ENCODE data around the gene PKD1L1. TPM values are rescaled to one million over a fixed set of nuclear protein-coding genes. Genes with fewer than 3 reads are reported as not detected.

Gene PKD1L1
- polyA plus RNA-seq, 1 of the 3 experiments (the other 2 are of a cell fraction): 0.10 TPM

DNA sequence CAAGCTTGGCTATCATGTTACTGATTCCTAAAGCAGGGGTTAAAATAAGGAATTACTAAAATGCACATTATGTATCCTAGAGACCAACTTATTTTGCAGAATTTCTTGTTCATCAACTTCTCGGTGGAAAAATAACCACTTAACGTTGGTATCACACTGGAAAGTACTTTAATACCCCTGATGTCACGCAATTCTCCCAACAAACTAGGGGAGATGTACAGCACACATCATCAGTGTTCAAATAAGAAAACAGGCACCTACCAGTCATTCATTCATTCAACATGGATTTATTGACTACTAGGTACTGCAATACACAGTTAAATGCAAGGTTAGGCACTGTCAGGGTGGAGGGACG is 30.5 kb upstream of the PKD1L1 start (continued):
- no peak for TF ChIP-seq NRF1 (IDR thresholded peaks at IDR 0.05; ENCODE audit: low read depth, low read length)
- TF ChIP-seq, protein P1, sequence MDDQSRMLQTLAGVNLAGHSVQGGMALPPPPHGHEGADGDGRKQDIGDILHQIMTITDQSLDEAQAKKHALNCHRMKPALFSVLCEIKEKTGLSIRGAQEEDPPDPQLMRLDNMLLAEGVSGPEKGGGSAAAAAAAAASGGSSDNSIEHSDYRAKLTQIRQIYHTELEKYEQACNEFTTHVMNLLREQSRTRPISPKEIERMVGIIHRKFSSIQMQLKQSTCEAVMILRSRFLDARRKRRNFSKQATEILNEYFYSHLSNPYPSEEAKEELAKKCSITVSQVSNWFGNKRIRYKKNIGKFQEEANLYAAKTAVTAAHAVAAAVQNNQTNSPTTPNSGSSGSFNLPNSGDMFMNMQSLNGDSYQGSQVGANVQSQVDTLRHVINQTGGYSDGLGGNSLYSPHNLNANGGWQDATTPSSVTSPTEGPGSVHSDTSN (IDR thresholded peaks at IDR 0.05): no peak
- no peak for TF ChIP-seq MEF2A (IDR thresholded peaks at IDR 0.05; ENCODE audit: borderline replicate concordance, low read depth)
- no peak for TF ChIP-seq GABPA (IDR thresholded peaks at IDR 0.05; ENCODE audit: low read depth)
- no peak for TF ChIP-seq EP300 (IDR thresholded peaks at IDR 0.05; ENCODE audit: borderline replicate concordance in 1 of 2, low read depth in 1 of 2, low read length in 1 of 2)
- no peak for TF ChIP-seq FOSL2 (IDR thresholded peaks at IDR 0.05; ENCODE audit: borderline replicate concordance, low read depth)

DNA sequence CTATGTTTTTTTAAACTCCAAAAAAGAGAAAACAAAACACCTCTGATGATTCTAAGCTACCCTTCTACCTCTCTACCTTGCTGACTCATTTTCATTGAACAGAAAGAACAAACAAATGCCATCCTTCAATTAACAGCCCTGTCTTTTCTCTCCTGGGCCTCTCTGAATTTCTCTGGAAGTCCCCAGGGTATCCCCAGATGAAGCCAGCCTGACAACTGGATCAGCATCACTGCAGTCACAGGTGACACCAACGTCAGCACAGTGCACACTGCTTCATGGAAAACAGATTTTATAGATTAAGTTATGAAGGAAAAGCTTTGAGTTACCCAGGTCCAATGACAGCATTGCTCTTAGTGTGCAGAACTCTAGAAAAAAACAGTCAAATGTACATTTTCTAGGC is 25.5 kb upstream of the PKD1L1 start:
- Histone ChIP-seq H3F3A (replicated peaks; ENCODE audit: insufficient read depth) (peaks cover 12% of the 10 kb centered on the region), H3K4me1 (ENCODE audit: control insufficient read depth in 1 of 2, insufficient read depth in 2 of 2, low read depth in 1 of 2, low read length in 1 of 2) (peaks cover 7 to 8% of the 10 kb centered on the region in 2 experiments; a peak in 3 of 4 replicates), H3K27ac (ENCODE audit: low read depth in 2 of 2, low read length in 1 of 2) (no peak overlapping the region), H3K9me2 (no peaks in the 10 kb centered on the region), H3K4me3 (ENCODE audit: low read depth in 2 of 2, low read length in 1 of 2) (no peak overlapping the region), H2AFZ (ENCODE audit: low read depth) (no peak overlapping the region), H3K36me3 (replicated peaks in 1 of 2; ENCODE audit: control insufficient read depth in 1 of 2, insufficient read depth in 2 of 2, low read length in 1 of 2) (peaks cover 66 to 74% of the 10 kb centered on the region in 2 experiments), H3K79me2 (ENCODE audit: insufficient read depth) (peaks cover 19% of the 10 kb centered on the region), H3K9ac (no peak overlapping the region), H3K9me3 (no peaks in the 10 kb centered on the region), H4K20me1 (ENCODE audit: insufficient read depth) (no peaks in the 10 kb centered on the region), H3K4me2 (no peak overlapping the region), H3K27me3 (ENCODE audit: insufficient read depth) (no peaks in the 10 kb centered on the region)
- CTCF ChIA-PET: interaction anchor here (1.0 to 3.2 kb wide), 5 partner anchors 10 to 707 kb away, joined by 4 to 12 read pairs (median 6); no protein-coding TSS in a partner anchor
- DNase-seq: no peak
- TF ChIP-seq EZH2phosphoT487 (IDR thresholded peaks at IDR 0.05; ENCODE audit: borderline replicate concordance, low read depth): no peak
- TF ChIP-seq, protein P2, sequence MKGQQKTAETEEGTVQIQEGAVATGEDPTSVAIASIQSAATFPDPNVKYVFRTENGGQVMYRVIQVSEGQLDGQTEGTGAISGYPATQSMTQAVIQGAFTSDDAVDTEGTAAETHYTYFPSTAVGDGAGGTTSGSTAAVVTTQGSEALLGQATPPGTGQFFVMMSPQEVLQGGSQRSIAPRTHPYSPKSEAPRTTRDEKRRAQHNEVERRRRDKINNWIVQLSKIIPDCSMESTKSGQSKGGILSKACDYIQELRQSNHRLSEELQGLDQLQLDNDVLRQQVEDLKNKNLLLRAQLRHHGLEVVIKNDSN (IDR thresholded peaks at IDR 0.05; ENCODE audit: borderline replicate concordance, low read depth): no peak
- 93% methylated on average over 1 of the region's 1 CpG for WGBS (ENCODE audit: low lambda C conversion rate)
- POLR2A ChIA-PET: no interaction called here

DNA sequence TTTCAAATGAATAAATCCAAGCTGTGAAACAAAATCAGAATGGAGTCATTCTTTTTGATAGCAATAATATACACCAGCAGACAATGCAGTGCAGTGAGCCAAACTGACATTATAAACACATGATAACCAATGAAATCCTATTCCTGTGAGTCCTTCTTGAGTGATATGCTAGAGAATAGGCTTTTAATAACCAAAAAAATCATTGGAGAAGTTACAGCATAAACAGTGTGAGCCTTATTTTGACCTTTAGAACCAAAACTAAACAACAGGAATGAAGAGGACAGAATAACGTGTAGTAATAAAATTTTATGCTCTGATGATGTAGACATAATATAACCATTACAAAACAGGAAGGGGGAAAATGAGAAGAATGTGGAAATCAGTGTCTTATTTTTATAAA is 22.5 kb upstream of the PKD1L1 start:
- TF ChIP-seq TAF1 (IDR thresholded peaks at IDR 0.05; ENCODE audit: borderline replicate concordance, low read depth, low read length): no peak
- TF ChIP-seq RAD21 (IDR thresholded peaks at IDR 0.05; ENCODE audit: low read length): no peak
- Histone ChIP-seq H3K79me2 (ENCODE audit: insufficient read depth) (no peaks in the 10 kb centered on the region), H3K4me2 (no peak overlapping the region), H3K27ac (ENCODE audit: low read depth in 2 of 2, low read length in 1 of 2) (peak overlapping the region; percentile 34 to 63; a peak in 2 of 4 replicates), H3K4me1 (ENCODE audit: control insufficient read depth in 1 of 2, insufficient read depth in 2 of 2, low read depth in 1 of 2, low read length in 1 of 2) (peaks cover 0 to 2% of the 10 kb centered on the region in 2 experiments; a peak in 2 of 4 replicates), H3K36me3 (replicated peaks in 1 of 2; ENCODE audit: control insufficient read depth in 1 of 2, insufficient read depth in 2 of 2, low read length in 1 of 2) (peaks cover 64 to 79% of the 10 kb centered on the region in 2 experiments), H4K20me1 (ENCODE audit: insufficient read depth) (no peaks in the 10 kb centered on the region), H2AFZ (ENCODE audit: low read depth) (no peak overlapping the region), H3K9ac (no peak overlapping the region), H3F3A (replicated peaks; ENCODE audit: insufficient read depth) (peaks cover 12% of the 10 kb centered on the region), H3K27me3 (ENCODE audit: insufficient read depth) (no peaks in the 10 kb centered on the region), H3K4me3 (ENCODE audit: low read depth in 2 of 2, low read length in 1 of 2) (no peak overlapping the region), H3K9me3 (no peaks in the 10 kb centered on the region), H3K9me2 (no peaks in the 10 kb centered on the region)
- DNase-seq: no peak
- 77% methylated on average over 1 of the region's 1 CpG for WGBS (ENCODE audit: low lambda C conversion rate)
- ChIA-PET CTCF (interaction anchor here (2.4 to 10.9 kb wide), 3 partner anchors 26 to 704 kb away, joined by 18 to 63 read pairs (median 24); no protein-coding TSS in a partner anchor), POLR2A (interaction anchor here (1.2 kb wide), 1 partner anchor 25 kb away, joined by 3 read pairs; no protein-coding TSS in a partner anchor)

Measured in SK-N-SH (cell line).